ENCODE results near the gene MPV17L2. TPM values are rescaled to one million over a fixed set of nuclear protein-coding genes. Genes with fewer than 3 reads are reported as not detected.

The MPV17L2 gene
- total RNA-seq, 4 donors from 2014 or later: 11.3 to 15.8 (median 13.8) TPM

DNA sequence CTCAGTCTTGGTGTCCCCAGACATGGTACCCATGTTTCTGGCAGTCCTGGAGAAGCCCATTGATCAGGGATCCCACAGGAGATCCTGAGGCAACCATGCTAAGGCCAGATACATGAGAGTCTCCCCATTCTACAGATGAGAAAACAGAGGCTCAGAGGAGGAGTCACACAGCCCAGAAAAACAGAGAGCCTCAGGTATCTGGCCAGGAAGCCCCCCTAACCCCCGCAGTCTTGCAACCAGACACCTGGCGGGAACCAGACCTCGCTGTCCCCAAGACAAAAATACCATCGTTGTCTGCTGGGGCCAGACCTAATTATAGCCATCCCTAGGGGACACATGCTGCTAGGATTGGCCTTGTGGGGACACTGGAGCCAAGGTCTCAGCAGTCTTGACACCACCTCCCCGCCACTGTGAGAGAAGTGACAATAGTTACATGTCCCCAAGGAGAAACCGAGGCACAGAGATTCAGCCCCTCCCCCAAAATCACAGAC, 34.8 kb downstream of the MPV17L2 start:
- TF ChIP-seq CTCF (IDR thresholded peaks at IDR 0.05; ENCODE audit: low read depth): no peak

GRCh38 chr19:18229474-18229873, 36.5 kb downstream of the MPV17L2 start:
- no peak for TF ChIP-seq CTCF (IDR thresholded peaks at IDR 0.05; ENCODE audit: low read depth)

- no peak for TF ChIP-seq CTCF (IDR thresholded peaks at IDR 0.05; ENCODE audit: low read depth)
Observed at GRCh38 chr19:18229915-18230314, 36.9 kb downstream of the MPV17L2 start.

- no peak for TF ChIP-seq CTCF (IDR thresholded peaks at IDR 0.05; ENCODE audit: low read depth)
Observed at GRCh38 chr19:18230941-18231734, 38.1 kb downstream of the MPV17L2 start.

DNA sequence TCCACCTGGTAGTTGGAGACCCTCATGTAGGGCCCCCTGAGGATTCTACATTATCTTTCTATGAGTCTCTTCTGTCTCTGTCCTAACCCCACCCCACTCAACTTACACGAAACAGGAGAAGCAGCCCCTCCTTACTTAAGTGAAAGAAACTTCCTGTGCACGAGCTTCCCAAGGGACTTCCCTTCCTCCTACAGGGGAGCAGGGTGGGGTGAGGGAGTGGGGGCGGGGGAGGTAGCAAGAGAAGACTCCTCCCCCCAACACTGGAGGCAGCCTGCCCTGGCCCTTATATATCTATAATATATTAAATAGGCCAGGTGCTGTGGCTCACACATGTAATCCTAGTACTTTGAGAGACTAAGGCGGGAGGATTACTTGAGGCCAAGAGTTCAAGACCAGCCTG, 38.8 kb downstream of the MPV17L2 start:
- no peak for TF ChIP-seq CTCF (IDR thresholded peaks at IDR 0.05; ENCODE audit: low read depth)

- TF ChIP-seq CTCF (IDR thresholded peaks at IDR 0.05; ENCODE audit: low read depth): no peak
Observed at GRCh38 chr19:18232540-18233223, 39.7 kb downstream of the MPV17L2 start.

GRCh38 chr19:18233224-18233825, 40.3 kb downstream of the MPV17L2 start:
- no peak for TF ChIP-seq CTCF (IDR thresholded peaks at IDR 0.05; ENCODE audit: low read depth)
